Stomach (tissue), 19 donors: Measurements from ENCODE around the gene ZBTB8OS. TPM values are rescaled to one million over a fixed set of nuclear protein-coding genes. Genes with fewer than 3 reads are reported as not detected.
"Not testable (repeated sequence)": the region's sequence is repeated elsewhere in the genome, so short reads cannot be mapped to it uniquely, and the experiment has no call there.

Source experiments
- DNase-seq, 2 donors: peaks; one replicate each; pipeline versions ENCODE4 v3.0.0 to v3.0.0-alpha.2; 2013 to 2019
- H3K27ac ChIP-seq, 5 donors: fragments of 200-600 bp in 4 of 5; sonication (generic) in 4 of 5; one replicate each; pipeline ENCODE4 v1.5.1; 2013 to 2019; ENCODE audit warnings: mild to moderate bottlenecking in 1 of 5, moderate library complexity in 1 of 5
- H3K27me3 ChIP-seq, 3 donors: fragments of 200-600 bp; sonication (generic); one replicate each; pipeline ENCODE4 v1.5.1; 2017 to 2019; ENCODE audit warnings: mixed run types in 1 of 3
- H3K36me3 ChIP-seq, 4 donors: fragments of 200-600 bp; sonication (generic); 1 replicate in 3 of 4; 2 replicates in 1 of 4; pipeline ENCODE4 v1.5.1; 2016 to 2019
- H3K4me1 ChIP-seq, 4 donors: fragments of 200-600 bp; sonication (generic); one replicate each; pipeline ENCODE4 v1.5.1; 2016 to 2019
- H3K4me3 ChIP-seq, 4 donors: fragments of 200-600 bp; sonication (generic) in 3 of 4; one replicate each; pipeline ENCODE4 v1.5.1; 2016 to 2019; ENCODE audit warnings: mild to moderate bottlenecking in 1 of 4
- H3K9me3 ChIP-seq, 4 donors: fragments of 200-600 bp; sonication (generic); one replicate each; pipeline ENCODE4 v1.5.1; 2016 to 2019
- CTCF ChIP-seq, 7 experiments: fragments of 450-650 bp in 4 of 7; fragments of 200-600 bp in 3 of 7; sonication (generic) in 3 of 7; IDR thresholded peaks; one replicate each; pipeline ENCODE4 v1.5.1; 2016 to 2019; ENCODE audit warnings: antibody characterized with exemption in 7 of 7, control low read depth in 2 of 7, mild to moderate bottlenecking in 1 of 7
- EP300 ChIP-seq: sonication (generic); formaldehyde crosslinking; IDR thresholded peaks from one replicate; pipeline ENCODE4 v1.6.1; 2017; ENCODE audit warnings: antibody characterized with exemption
- POLR2A ChIP-seq, 4 donors: fragments of 450-650 bp; IDR thresholded peaks; one replicate each; pipeline ENCODE4 v1.6.1; 2016; ENCODE audit warnings: antibody characterized with exemption in 4 of 4, control low read depth in 2 of 4, mild to moderate bottlenecking in 1 of 4, moderate library complexity in 1 of 4
- POLR2AphosphoS5 ChIP-seq, 3 donors: sonication (generic); formaldehyde crosslinking; IDR thresholded peaks; one replicate each; pipeline ENCODE4 v1.6.1; 2016; ENCODE audit warnings: antibody characterized with exemption in 3 of 3
- WGBS, 5 donors: extraction: QIAGEN DNeasy Blood & Tissue Kit in 3 of 5; methylation state at CpG; one replicate each; pipeline versions ENCODE4 v1.1.5 to v1.1.7; 2013 to 2018; 5-methylcytosine and 5-hydroxymethylcytosine counted together
- intact Hi-C: fragments of 100-400 bp; cut with DNase I; formaldehyde crosslinking; loops from one replicate; pipeline ENCODE4 v1.15.1; 2023; ENCODE audit warnings: low total_unique reads
- long read RNA-seq, 10 donors: transcript quantifications; one replicate each; lab custom pipeline, GENCODE V29; 2026
- polyA plus RNA-seq, 3 donors: library from polyadenylated mRNA; stranded (reverse); fragments of 200-250 nt; gene quantifications; one replicate each; pipeline ENCODE4 v1.2.3, GENCODE V29; 2013
- total RNA-seq, 5 donors: library from RNA; depleted of rRNA; stranded (reverse); fragments of >200 nt; gene quantifications; one replicate each; pipeline versions ENCODE4 v1.1.0 to v1.2.3, GENCODE V29; 2014 to 2016
- donor health status: healthy with polysubstance abuse.
- donor health status: Bipolar disorder and iron deficiency.
- donor health status: healthy.

ZBTB8OS gene
- total RNA-seq (100 to 1,000 TPM in 1 of 5 donors, 10 to 100 TPM in 4; 10.4 to 151 (median 26.3) TPM), polyA plus RNA-seq (10 to 100 TPM; 55.0 to 88.6 (median 65.9) TPM)
- long read RNA-seq, donor 1, result 0 reads
- long read RNA-seq, donor 2, partial matches to known transcripts, result 0 of 3 reads
- long read RNA-seq, donor 2, other reads (novel, unspliced or antisense), result 0 of 3 reads
- long read RNA-seq, donor 3, transcript ZBTB8OS-208 (7 exons, 1,601 nt), result major isoform, 5 of 7 reads
- long read RNA-seq, donor 3, partial matches to known transcripts, result 0 of 7 reads
- long read RNA-seq, donor 3, other reads (novel, unspliced or antisense), result 0 of 7 reads
- long read RNA-seq, donor 4, partial matches to known transcripts, result 0 of 2 reads
- long read RNA-seq, donor 4, other reads (novel, unspliced or antisense), result 0 of 2 reads
- long read RNA-seq, donor 5, partial matches to known transcripts, result 0 of 3 reads
- long read RNA-seq, donor 5, other reads (novel, unspliced or antisense), result 0 of 3 reads
- long read RNA-seq, donor 6, result 0 reads
- long read RNA-seq, donor 7, transcript ZBTB8OS-208 (7 exons, 1,601 nt), result major isoform, 5 of 9 reads
- long read RNA-seq, donor 7, partial matches to known transcripts, result 0 of 9 reads
- long read RNA-seq, donor 7, other reads (novel, unspliced or antisense), result 0 of 9 reads
- long read RNA-seq, donor 8, partial matches to known transcripts, result 118 of 161 reads
- long read RNA-seq, donor 8, other reads (novel, unspliced or antisense), result 36 of 161 reads
- long read RNA-seq, donor 9, partial matches to known transcripts, result 34 of 66 reads
- long read RNA-seq, donor 9, other reads (novel, unspliced or antisense), result 24 of 66 reads
- long read RNA-seq, donor 10, partial matches to known transcripts, result 0 of 3 reads
- long read RNA-seq, donor 10, other reads (novel, unspliced or antisense), result 0 of 3 reads

GRCh38 chr1:32650248-32650751 is at the start of gene ZBTB8OS:
Gene ZBTB8OS, minus strand, starts transcription at chr1:32650550. Its CDS starts 21 bp downstream, at chr1:32650529.
- peaks cover 46 to 69% (median 60%) of the 10 kb centered on the region in 4 donors for H3K4me1 ChIP-seq

GRCh38 chr1:32696996-32697395 is 46.6 kb upstream of the ZBTB8OS start:
- H3K27me3 ChIP-seq, H3K4me3 ChIP-seq, H3K9me3 ChIP-seq, DNase-seq, intact Hi-C loops: not testable (repeated sequence)
- WGBS, 5 donors, result 92 to 97% (median 94%) methylated on average over 8 of the region's 8 CpGs
- H3K27ac ChIP-seq, result peak overlapping the region in 2 of 5 donors; percentile 79
- H3K4me1 ChIP-seq, result peaks cover 17 to 50% (median 36%) of the 10 kb centered on the region in 4 donors
- peaks cover 0 to 34% (median 7%) of the 10 kb centered on the region in 4 donors for H3K36me3 ChIP-seq

More at GRCh38 chr1:32650248-32650751, at the start of gene ZBTB8OS:
- Histone ChIP-seq H3K27me3 (no peaks in the 10 kb centered on the region), H3K36me3 (peaks cover 0 to 35% (median 23%) of the 10 kb centered on the region in 4 donors), H3K4me3 (peak within 1 kb of the TSS; percentile 62 to 86 (median 70)), H3K27ac (peak within 1 kb of the TSS; percentile 96 to 100 (median 99)), H3K9me3 (no peaks in the 10 kb centered on the region)
- 1% methylated on average over 21 of the region's 21 CpGs for WGBS, 5 donors
- intact Hi-C loops, result no loop called here
- peak; percentile 94 to 98 for DNase-seq
- TF ChIP-seq EP300 (no peak), CTCF (IDR thresholded peaks at IDR 0.05) (no peak), POLR2AphosphoS5 (IDR thresholded peaks at IDR 0.05) (peak; percentile 73 to 92 (median 88)), POLR2A (IDR thresholded peaks at IDR 0.05) (peak in 1 of 4 donors; percentile 29)

- DNase-seq, result no peak
- H3K4me3 ChIP-seq, result no peak overlapping the region
- intact Hi-C loops, result no loop called here
- WGBS, 5 donors, result 88 to 94% (median 94%) methylated on average over 9 of the region's 9 CpGs
- H3K27ac ChIP-seq, result peak overlapping the region in 4 of 5 donors; percentile 66 to 79 (median 74)
- H3K4me1 ChIP-seq, result peaks cover 15 to 41% (median 28%) of the 10 kb centered on the region in 4 donors
- peaks cover 0 to 34% (median 8%) of the 10 kb centered on the region in 4 donors for H3K36me3 ChIP-seq
- TF ChIP-seq EP300 (no peak), POLR2A (IDR thresholded peaks at IDR 0.05) (no peak), POLR2AphosphoS5 (IDR thresholded peaks at IDR 0.05) (no peak), CTCF (IDR thresholded peaks at IDR 0.05) (no peak)
- H3K27me3 ChIP-seq, result no peaks in the 10 kb centered on the region
- H3K9me3 ChIP-seq, result no peaks in the 10 kb centered on the region
These were observed 45.7 kb upstream of the ZBTB8OS start for GRCh38 chr1:32696041-32696440.

- DNase-seq, result peak; percentile 39 to 90
- Histone ChIP-seq H3K36me3 (peaks cover 0 to 34% (median 12%) of the 10 kb centered on the region in 4 donors), H3K27ac (peak overlapping the region in 4 of 5 donors; percentile 66 to 79 (median 74)), H3K27me3 (no peaks in the 10 kb centered on the region), H3K4me3 (no peak overlapping the region), H3K9me3 (no peaks in the 10 kb centered on the region), H3K4me1 (peaks cover 15 to 37% (median 27%) of the 10 kb centered on the region in 4 donors)
- intact Hi-C loops, result no loop called here
- 39 to 55% (median 48%) methylated on average over 15 to 17 of the region's 17 CpGs for WGBS, 5 donors
- no peak for TF ChIP-seq CTCF (IDR thresholded peaks at IDR 0.05)
- TF ChIP-seq POLR2AphosphoS5 (IDR thresholded peaks at IDR 0.05), result peak in 1 of 3 donors; percentile 53
These were observed 45.0 kb upstream of the ZBTB8OS start for GRCh38 chr1:32695098-32695904.
